VCaP (cell line): ENCODE data around the gene LCP2.

Experiments
- H3K27ac ChIP-seq: fragments of 450-650 bp; 2 replicates; pipeline ENCODE4 v1.5.1; 2017
- TF ChIP-seq, protein P1 (sequence below): fragments of 450-650 bp; conservative IDR thresholded peaks from 2 replicates; pipeline ENCODE4 v1.5.1; 2017; ENCODE audit warnings: mild to moderate bottlenecking, moderate library complexity

LCP2 gene

DNA sequence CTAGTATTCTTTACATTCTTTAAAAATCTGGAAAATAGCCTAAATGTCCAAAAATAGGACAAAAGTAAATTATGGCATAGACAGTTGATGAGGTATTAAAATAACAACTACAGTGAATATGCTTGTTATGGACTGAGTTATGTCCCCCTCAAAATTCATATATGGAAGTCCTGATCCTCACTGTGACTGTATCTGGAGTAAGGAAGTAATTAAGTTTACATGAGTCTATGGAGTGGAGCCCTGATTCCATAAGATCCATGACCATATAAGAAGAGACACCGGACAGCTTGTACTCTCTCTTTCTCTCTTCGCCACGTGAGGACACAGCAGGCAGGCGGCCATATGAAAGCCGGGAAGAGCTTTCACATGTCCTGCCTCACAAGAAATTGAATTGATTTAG is 93.4 kb downstream of the LCP2 start:
- TF ChIP-seq, protein P1, sequence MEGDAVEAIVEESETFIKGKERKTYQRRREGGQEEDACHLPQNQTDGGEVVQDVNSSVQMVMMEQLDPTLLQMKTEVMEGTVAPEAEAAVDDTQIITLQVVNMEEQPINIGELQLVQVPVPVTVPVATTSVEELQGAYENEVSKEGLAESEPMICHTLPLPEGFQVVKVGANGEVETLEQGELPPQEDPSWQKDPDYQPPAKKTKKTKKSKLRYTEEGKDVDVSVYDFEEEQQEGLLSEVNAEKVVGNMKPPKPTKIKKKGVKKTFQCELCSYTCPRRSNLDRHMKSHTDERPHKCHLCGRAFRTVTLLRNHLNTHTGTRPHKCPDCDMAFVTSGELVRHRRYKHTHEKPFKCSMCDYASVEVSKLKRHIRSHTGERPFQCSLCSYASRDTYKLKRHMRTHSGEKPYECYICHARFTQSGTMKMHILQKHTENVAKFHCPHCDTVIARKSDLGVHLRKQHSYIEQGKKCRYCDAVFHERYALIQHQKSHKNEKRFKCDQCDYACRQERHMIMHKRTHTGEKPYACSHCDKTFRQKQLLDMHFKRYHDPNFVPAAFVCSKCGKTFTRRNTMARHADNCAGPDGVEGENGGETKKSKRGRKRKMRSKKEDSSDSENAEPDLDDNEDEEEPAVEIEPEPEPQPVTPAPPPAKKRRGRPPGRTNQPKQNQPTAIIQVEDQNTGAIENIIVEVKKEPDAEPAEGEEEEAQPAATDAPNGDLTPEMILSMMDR, result no peak

DNA sequence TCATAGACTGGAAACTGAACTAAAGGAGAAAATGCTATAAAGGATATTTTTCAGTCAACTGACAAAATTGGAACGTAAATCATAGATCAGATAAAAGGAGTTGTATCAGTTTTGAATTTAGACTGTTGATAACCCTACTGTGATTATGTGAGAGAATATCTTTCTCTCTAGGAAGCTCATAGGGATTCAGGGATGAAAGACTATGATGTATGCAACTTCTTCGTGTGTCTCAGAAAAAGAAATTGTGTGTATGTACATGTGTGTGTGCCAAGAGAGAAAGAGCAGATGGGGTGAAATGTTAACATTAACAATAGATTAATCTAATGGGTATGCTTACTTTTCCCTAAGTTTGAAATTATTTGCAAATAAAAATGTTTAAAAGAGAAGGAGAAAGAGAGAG is 95.5 kb downstream of the LCP2 start:
- no peak overlapping the region for H3K27ac ChIP-seq
- TF ChIP-seq, protein P1, result no peak

More for the DNA sequence above, 93.4 kb downstream of the LCP2 start:
- H3K27ac ChIP-seq, result no peak overlapping the region

DNA sequence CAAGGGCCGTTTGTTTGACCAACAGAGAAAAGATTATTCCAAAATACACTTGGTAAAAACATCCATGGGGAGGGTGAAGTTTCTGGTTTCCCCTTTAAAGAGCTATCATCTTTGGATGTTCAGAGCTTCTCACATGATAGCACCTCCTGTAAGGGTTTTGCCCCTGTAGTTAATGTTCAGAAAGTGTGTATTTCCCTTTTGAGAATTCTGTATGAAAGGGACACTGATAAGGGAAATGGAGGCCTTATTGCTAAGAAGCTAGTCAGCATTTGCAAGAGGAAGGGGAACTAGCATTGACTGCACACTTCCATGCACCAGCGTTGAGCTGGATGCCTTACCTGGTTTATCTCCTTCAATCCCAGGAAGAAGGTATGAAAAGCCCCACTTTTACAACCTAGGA is 96.3 kb downstream of the LCP2 start:
- TF ChIP-seq, protein P1, result no peak
- H3K27ac ChIP-seq, result no peak overlapping the region

DNA sequence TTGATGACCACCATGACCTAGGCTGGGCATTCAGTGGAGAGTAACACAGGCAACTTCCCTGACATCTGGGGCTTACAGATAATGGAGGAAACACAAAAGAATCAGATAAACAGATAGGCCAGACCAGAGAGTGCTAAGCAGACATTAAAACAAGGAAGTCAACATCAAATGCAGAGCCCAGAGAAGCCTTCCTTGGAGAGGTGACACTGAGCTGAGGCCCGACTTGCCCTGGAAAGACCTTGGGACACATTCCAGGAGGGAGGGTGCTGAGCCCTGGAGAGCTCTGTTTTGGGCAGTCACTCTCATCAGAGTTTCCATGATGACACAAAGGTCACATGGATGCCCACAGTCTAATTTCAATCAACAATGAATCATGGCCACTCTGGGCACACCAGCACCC is 96.7 kb downstream of the LCP2 start:
- TF ChIP-seq, protein P1, result no peak
- no peak overlapping the region for H3K27ac ChIP-seq
